Endothelial cell of umbilical vein (primary cell): Measurements from ENCODE around the gene CNTN5. TPM values are rescaled to one million over a fixed set of nuclear protein-coding genes. Genes with fewer than 3 reads are reported as not detected.

Source experiments
- BruUV-seq: library from RNA; stranded (reverse); fragments of 400-500 nt; replicated peaks from 2 replicates; lab custom pipeline; 2021; lab: Mats Ljungman, UMichigan
- CTCF ChIA-PET: fragments of 300-600, 350-600 bp; sonication (Branson Sonifier 250); formaldehyde crosslinking; loops from one replicate; lab custom pipeline; 2021; ENCODE audit warnings: antibody characterized with exemption, inconsistent platforms; lab: Charles Lee
- POLR2A ChIA-PET: fragments of 300-600, 350-600 bp; sonication (Branson Sonifier 250); formaldehyde crosslinking; loops from one replicate; lab custom pipeline; 2021; ENCODE audit warnings: antibody characterized with exemption, inconsistent platforms; lab: Charles Lee
- DNase-seq: peaks from one replicate; pipeline ENCODE4 v3.0.0-alpha.2; 2011; ENCODE audit warnings: low read depth, low spot score
- FAIRE-seq: peaks from 2 replicates; lab custom pipeline; 2011; peaks lifted over from hg19 to GRCh38; lab: Jason Lieb, UNC
- H2AFZ ChIP-seq: 2 replicates; pipeline ENCODE4 v1.6.0; 2012; ENCODE audit warnings: low read depth, low read length, control low read depth, inconsistent platforms
- H3K27ac ChIP-seq: 2 replicates; pipeline ENCODE4 v1.5.1; 2011; ENCODE audit warnings: low read depth, mild to moderate bottlenecking, control low read depth, low read length, moderate library complexity; ENCODE audit not compliant: insufficient read depth
- H3K27me3 ChIP-seq, 2 experiments: 2 replicates each; pipeline versions ENCODE4 v1.6.0 to v1.6.1; 2011; ENCODE audit warnings: low read length in 2 of 2, mixed read lengths in 1 of 2; ENCODE audit not compliant: control insufficient read depth in 2 of 2, insufficient read depth in 2 of 2
- H3K36me3 ChIP-seq, 2 experiments: 2 replicates in 1 of 2; 3 replicates in 1 of 2; pipeline ENCODE4 v1.5.1; 2011; ENCODE audit warnings: low read length in 2 of 2, mild to moderate bottlenecking in 1 of 2, moderate library complexity in 1 of 2; ENCODE audit not compliant: control insufficient read depth in 2 of 2, insufficient read depth in 2 of 2; ENCODE audit errors: extremely low read depth in 1 of 2
- H3K4me1 ChIP-seq: 3 replicates; pipeline ENCODE4 v1.5.1; 2011; ENCODE audit warnings: mild to moderate bottlenecking, low read length; ENCODE audit not compliant: control insufficient read depth, insufficient read depth; ENCODE audit errors: extremely low read depth
- H3K4me2 ChIP-seq: 2 replicates; pipeline ENCODE4 v1.6.1; 2011; ENCODE audit warnings: low read length, control low read depth, mixed read lengths; ENCODE audit not compliant: insufficient read depth
- H3K4me3 ChIP-seq, 3 experiments: fragments of 200-600 bp in 1 of 3; sonication (generic), shearing (Covaris generic) in 1 of 3; replicated peaks in 1 of 3; 2 replicates each; pipeline ENCODE4 v1.5.1; 2011 to 2016; ENCODE audit warnings: control low read depth in 3 of 3, low read length in 3 of 3, mild to moderate bottlenecking in 2 of 3, inconsistent platforms in 1 of 3, low read depth in 1 of 3, moderate library complexity in 1 of 3; ENCODE audit not compliant: insufficient read depth in 1 of 3
- H3K79me2 ChIP-seq: 2 replicates; pipeline ENCODE4 v1.6.0; 2012; ENCODE audit warnings: low read length, inconsistent platforms; ENCODE audit not compliant: control insufficient read depth, insufficient read depth
- H3K9ac ChIP-seq: replicated peaks from 2 replicates; pipeline ENCODE3; 2011; ENCODE audit warnings: low read length, control low read depth; ENCODE audit not compliant: insufficient read depth; ENCODE audit errors: extremely low read depth
- H3K9me1 ChIP-seq: replicated peaks from 3 replicates; pipeline ENCODE4 v1.6.0; 2011; ENCODE audit warnings: mild to moderate bottlenecking, low read length; ENCODE audit not compliant: control insufficient read depth, insufficient read depth; ENCODE audit errors: extremely low read depth
- H3K9me3 ChIP-seq: replicated peaks from 2 replicates; pipeline ENCODE4 v1.5.1; 2012; ENCODE audit warnings: low read length, inconsistent platforms; ENCODE audit not compliant: control insufficient read depth, insufficient read depth
- H4K20me1 ChIP-seq: replicated peaks from 2 replicates; pipeline ENCODE3; 2011; ENCODE audit warnings: mild to moderate bottlenecking, low read length; ENCODE audit not compliant: control insufficient read depth, insufficient read depth; ENCODE audit errors: extremely low read depth
- CTCF ChIP-seq, 2 donors: IDR thresholded peaks; 1 replicate in 1 of 2; 2 replicates in 1 of 2; pipeline ENCODE4 v1.5.1; 2011; ENCODE audit warnings: low read length in 2 of 2, mild to moderate bottlenecking in 2 of 2, moderate library complexity in 2 of 2, control low read depth in 1 of 2, inconsistent platforms in 1 of 2, low read depth in 1 of 2; ENCODE audit not compliant: insufficient read depth in 1 of 2; ENCODE audit errors: extremely low read depth in 1 of 2
- GATA2 ChIP-seq: IDR thresholded peaks from 2 replicates; pipeline ENCODE4 v1.7.0; 2011; ENCODE audit warnings: low read depth, mild to moderate bottlenecking, moderate library complexity, mixed read lengths, low read length; ENCODE audit not compliant: insufficient read length, insufficient read depth
- POLR2AphosphoS5 ChIP-seq: IDR thresholded peaks from 2 replicates; pipeline ENCODE4 v1.6.1; 2012; ENCODE audit warnings: low read depth, mild to moderate bottlenecking, control low read depth, low read length, moderate library complexity; ENCODE audit not compliant: insufficient read depth
- dilution Hi-C: fragments of 300-500 bp; cut with MboI; formaldehyde crosslinking; loops from one replicate; pipeline ENCODE4 v1.15.0; 2019; ENCODE audit warnings: low sequenced_read_pairs; ENCODE audit not compliant: extremely low pct_ligation_motif_present
- intact Hi-C: fragments of 100-400 bp; cut with micrococcal nuclease; formaldehyde crosslinking; loops from one replicate; pipeline ENCODE4 v1.10.0; 2022
- polyA plus RNA-seq, 4 experiments: library from polyadenylated mRNA; depleted of rRNA in 3 of 4; stranded (reverse) in 3 of 4; unstranded in 1 of 4; fragments of >200 nt; gene quantifications; 2 replicates each; pipeline versions ENCODE4 v1.2.1 to v1.2.3, GENCODE V29; 2011 to 2012; ENCODE audit warnings: missing spikeins in 1 of 4
- total RNA-seq: library from RNA; stranded (reverse); gene quantifications from 2 replicates; pipeline ENCODE4 v1.2.3, GENCODE V29; 2021

CNTN5 gene
- total and polyA plus RNA-seq, 2 donors (not counting 3 experiments of a cell fraction or from before 2014, with no cell fraction given): not detected

GRCh38 chr11:99634581-99634980, 613.8 kb downstream of the CNTN5 start:
- dilution Hi-C loops: no loop called here

More at GRCh38 chr11:99634581-99634980, 613.8 kb downstream of the CNTN5 start:
- H3K36me3 ChIP-seq: no peaks in the 10 kb centered on the region
- TF ChIP-seq POLR2AphosphoS5: no peak
- no peak for TF ChIP-seq CTCF (IDR thresholded peaks at IDR 0.05; ENCODE audit: extremely low read depth in 1 of 2, insufficient read depth in 1 of 2, low read depth in 1 of 2, low read length in 2 of 2)
- no peak for TF ChIP-seq GATA2
- H3K27me3 ChIP-seq: no peaks in the 10 kb centered on the region
- DNase-seq (no peak), FAIRE-seq (no peak)
- H3K4me1 ChIP-seq: no peaks in the 10 kb centered on the region
- H4K20me1 ChIP-seq: no peaks in the 10 kb centered on the region
- H3K4me2 ChIP-seq: no peak overlapping the region
- no peak overlapping the region for H3K9ac ChIP-seq
- H3K9me3 ChIP-seq: no peaks in the 10 kb centered on the region
- no peak overlapping the region for H3K27ac ChIP-seq
- no peak overlapping the region for H3K4me3 ChIP-seq
- ChIA-PET POLR2A (no interaction called here), CTCF (interaction anchor here (1.1 kb wide), 1 partner anchor 12 kb away, joined by 3 read pairs; no protein-coding TSS in a partner anchor)
- BruUV-seq: no TSS peak
- H3K9me1 ChIP-seq: no peaks in the 10 kb centered on the region
- intact Hi-C loops: no loop called here
- no peak overlapping the region for H2AFZ ChIP-seq
- no peaks in the 10 kb centered on the region for H3K79me2 ChIP-seq
